Daoy (cell line): Measurements from ENCODE around the gene NOC2L. TPM values are rescaled to one million over a fixed set of nuclear protein-coding genes. Genes with fewer than 3 reads are reported as not detected.

Source experiments
- DNase-seq: peaks from one replicate; pipeline ENCODE4 v3.0.0-alpha.2; 2015; ENCODE audit warnings: low read depth
- total RNA-seq: library from RNA; depleted of rRNA; stranded (reverse); fragments of >200 nt; shearing (Covaris generic); gene quantifications from 2 replicates; pipeline ENCODE4 v1.2.3, GENCODE V29; 2014

Gene NOC2L
- total RNA-seq, 1 experiment from 2014 or later: 271 TPM

GRCh38 chr1:942864-943533 is 16.1 kb downstream of the NOC2L start:
- DNase-seq: peak; percentile 88

- peak; percentile 69 for DNase-seq
These were observed 16.6 kb downstream of the NOC2L start for GRCh38 chr1:942411-942821.

GRCh38 chr1:941588-942383 is 17.3 kb downstream of the NOC2L start:
- peak; percentile 94 for DNase-seq

DNA sequence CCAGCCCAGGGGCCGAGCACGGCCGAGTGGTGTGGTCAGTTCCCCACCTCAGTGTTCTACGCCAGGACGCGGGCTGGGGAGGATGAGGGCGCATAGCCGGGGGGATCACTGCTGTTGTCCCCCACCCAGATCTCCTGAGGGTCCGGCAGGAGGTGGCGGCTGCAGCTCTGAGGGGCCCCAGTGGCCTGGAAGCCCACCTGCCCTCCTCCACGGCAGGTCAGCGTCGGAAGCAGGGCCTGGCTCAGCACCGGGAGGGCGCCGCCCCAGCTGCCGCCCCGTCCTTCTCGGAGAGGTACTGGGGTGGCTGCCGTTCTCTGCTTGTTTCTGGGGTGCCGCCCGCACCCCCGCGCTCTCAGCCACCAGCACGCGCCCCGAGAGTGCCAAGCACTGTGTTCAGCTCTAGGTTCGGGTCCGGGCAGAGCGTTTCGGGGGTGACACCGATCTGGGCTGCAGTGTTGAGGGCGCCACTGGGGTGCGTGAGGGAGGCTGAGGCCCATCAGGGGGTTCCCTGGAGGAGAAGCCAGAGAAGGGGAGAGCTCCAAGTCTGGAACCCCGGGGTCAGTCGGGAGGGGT is 18.0 kb downstream of the NOC2L start:
- DNase-seq: no peak

DNA sequence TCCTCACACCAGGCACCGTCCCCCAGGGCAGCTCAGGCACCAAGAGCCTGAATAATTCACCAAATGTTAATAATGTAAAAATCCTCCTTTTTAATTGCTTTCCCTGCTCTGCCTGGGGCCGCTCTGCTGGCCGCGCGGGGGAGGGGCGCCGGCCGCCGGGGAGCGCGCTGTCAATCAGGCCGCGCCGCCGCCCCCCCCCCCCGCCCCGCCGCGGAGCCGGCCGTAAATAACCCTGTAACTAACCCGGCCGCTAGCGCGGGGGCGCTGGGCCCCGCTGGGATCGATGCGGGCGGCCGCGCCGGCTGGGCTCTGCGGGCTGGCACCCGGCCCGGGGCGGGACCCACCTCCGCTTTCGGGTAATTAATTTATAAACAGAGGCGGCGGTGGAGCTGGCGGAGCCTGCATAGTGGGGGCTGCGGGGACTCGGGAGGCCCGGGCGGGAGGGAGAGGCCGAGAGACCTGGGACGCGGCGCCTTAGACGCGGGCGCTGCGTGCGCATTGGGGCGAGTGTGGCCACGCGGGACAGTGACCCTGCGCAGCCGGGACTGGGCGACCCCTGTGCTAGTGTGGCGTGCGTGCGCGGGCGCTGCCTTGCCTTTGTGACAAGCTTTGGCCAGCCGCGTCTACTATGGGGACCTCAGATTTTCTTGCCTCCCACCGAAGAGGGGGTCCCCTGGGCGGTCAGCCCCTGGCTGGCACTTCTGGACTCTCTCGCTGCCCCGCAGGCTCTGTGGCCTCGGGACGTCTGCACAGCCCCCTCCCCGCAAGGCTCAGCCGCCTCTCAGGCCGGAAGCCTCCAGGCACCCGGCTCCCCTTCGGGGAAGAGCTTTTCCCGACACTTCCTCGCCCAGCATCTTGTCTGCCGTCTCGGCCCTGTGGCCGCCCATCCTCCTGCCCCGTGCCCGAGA is 18.7 kb downstream of the NOC2L start:
- DNase-seq: peak; percentile 77

DNA sequence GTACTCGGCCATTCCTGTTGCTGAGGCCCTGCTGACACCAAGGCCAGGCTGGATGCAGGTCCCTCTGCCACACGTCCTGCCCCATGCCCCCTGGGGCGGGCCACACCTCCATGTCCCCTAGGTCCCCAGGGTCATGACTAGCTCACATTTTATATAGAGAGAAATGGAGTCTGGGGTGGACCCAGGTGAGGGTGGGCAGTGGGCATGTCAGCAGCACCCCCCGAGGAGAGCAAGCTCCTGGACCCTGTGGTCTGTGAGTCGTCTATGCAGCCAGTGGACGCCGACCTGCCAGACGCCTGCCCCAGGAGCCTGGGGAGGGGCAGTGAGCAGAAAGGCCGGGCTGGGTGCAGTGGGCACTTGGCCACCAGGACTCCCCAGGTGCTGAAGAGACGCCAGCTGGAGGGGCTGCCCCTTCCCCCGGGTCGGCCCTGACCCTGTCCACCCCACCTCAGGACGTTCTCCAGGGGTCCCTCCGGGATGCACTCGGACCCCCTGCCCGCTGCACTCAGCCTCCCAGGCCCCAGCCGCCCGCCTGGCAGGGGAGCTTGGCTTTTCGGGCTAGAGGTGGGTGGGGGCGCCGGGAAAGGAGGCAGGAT is 19.4 kb downstream of the NOC2L start:
- DNase-seq: no peak

DNA sequence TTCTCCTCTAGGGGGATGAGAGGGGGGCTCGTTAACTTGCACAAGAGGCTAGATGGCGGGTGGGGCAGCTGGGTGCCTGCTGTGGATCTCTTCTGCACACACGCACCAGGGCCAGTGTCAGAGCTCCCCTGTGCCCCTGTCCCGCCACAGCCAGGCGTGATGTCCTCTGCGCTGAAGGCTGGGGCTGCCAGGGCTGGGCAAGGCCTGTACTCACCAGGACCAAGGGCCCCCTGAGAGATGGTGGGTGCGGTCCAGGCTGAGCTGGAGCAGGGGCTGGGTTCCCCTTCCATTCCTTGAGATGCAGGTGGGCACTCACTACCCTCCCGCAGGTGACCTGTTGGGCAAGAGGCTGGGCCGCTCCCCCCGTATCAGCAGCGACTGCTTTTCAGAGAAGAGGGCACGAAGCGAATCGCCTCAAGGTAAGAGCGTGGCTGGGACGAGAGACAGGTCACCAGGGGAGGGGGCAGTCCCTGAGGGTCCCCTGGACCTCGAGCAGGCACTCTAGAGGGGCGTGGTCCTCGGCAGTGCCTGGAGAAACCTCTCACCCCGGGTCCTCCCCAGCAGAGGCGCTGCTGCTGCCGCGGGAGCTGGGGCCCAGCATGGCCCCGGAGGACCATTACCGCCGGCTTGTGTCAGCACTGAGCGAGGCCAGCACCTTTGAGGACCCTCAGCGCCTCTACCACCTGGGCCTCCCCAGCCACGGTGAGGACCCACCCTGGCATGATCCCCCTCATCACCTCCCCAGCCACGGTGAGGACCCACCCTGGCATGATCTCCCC is 20.2 kb downstream of the NOC2L start:
- DNase-seq: no peak

DNA sequence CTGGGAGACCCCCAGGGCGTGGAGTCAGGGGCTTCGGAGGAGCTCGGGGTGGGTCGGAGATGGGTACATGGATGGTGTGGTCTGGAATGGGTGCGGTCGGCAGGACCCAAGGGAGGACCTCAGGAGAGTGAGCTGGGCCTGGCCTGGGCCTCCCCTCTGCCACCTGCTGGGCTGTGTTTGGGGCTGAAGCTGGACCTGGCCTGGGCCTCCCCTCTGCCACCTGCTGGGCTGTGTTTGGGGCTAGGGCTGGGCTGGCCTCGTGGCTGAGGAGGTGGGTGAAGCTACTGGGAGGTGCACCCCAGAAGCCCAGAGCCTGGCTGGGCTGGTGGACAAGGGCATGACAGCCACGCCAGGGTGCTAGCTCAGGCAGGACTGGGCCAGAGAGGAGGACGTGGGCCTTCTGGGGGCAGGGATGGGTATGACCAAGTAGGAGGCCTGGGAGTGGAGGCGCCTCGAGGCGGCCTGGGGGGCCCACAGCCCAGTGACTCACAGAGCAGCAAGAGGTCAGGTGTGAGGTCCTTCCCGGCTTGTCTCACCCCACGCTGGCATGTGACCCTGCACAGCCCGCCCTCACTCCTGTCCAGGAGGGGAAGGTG is 20.9 kb downstream of the NOC2L start:
- peak; percentile 64 for DNase-seq

- no peak for DNase-seq
These were observed 21.5 kb downstream of the NOC2L start for GRCh38 chr1:937521-937920.

DNA sequence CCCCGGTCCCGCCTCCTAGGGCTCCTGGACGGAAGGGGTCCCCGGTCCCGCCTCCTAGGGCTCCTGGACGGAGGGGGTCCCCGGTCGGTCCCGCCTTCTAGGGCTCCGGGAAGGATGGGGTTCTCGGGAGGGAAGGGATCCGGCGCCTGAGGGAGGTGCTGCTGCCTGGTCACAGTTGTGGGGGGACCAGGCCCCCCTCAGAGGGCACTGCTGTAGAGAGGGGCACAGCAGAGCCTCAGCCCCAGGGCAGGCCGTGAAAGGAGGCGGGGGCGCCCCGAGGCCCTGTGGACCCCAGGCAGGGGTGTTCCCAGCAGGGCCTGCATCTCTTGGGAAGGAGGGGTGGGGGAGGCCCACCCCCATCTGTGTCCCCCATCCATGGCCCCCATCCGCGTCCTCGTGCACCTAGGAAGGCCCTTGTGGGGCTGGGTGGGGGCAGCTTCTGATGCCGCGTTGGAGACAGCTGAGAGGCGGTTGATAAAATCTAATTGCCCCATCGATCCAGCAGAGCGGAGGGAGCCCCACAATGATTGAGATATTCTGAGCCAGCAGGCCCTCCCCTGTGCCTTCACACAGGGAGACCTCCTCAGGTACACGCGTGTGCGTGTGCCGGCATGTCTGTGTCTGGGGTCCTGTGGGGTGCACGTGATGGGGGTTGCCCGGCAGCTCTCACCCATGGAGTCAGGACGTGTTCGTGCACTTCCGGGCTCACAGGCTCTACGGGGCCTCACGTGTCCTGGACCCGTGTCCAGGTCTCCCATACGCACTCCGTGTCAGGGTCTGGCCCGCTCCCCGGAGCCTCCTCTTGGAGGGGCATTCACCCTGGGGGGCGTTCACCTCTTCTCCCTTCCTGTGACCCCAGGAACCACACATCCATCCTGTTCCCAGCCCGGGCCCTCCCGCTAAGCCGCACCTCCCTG is 22.4 kb downstream of the NOC2L start:
- no peak for DNase-seq

- DNase-seq: peak; percentile 50
These were observed 23.3 kb downstream of the NOC2L start for GRCh38 chr1:935751-936231.

- DNase-seq: no peak
These were observed 23.9 kb downstream of the NOC2L start for GRCh38 chr1:934991-935750.

DNA sequence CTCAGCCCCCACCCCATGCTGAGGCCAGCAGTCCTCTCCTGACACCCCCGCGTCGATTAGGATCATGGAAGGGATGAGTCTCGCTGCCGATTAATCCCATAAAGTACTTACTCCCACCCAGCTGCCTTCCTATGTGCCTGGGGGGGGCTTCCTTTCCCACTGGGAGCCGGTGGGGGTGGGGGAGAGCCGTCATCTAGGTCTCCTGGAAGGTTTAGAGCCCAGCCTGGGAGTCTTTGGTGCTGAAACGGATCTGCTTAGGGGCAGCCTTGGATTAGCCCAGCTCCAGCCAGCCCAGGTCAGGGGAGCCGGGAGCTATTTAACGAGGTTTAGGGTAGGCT is 25.5 kb downstream of the NOC2L start:
- no peak for DNase-seq

DNA sequence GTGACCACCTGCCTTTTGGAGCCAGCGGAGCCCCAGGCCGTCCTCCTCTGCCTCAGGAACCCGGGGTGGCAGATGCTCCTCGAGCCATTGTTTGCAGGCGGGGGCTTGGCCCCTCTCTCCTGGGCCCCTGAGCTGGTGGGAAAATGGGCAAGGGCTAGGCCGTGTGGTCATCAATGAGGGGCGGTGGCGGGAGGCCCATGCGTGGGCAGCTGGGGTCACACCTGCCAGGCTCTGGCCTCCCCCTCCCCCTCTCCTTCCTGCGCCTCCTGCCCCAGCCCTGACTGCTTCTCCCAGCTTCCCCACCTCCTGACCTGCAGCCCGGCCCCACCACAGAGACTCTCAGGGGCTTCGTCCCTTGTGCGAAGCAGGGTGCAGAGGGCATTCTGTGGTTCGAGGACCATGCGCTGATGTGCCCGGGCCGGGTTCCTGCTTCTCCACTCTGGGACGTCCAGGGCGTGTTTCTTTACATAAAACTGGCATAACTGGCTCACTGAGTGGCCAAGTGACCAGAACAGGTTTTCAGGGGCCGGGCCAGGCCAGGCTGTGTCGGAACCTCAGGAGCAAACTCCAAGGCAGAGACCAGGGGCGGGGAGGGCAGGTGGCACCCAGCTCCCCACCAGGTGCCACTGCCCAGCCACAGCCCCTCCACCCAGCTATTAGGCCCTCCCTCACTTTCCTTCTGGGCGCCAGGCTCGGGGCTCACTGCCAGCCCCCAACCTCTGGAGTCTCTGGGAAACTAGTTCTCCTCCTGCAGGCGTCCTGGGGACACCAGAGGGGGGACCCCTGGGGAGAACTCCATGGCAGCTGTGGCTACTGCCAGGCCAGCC is 26.1 kb downstream of the NOC2L start:
- DNase-seq: no peak

DNA sequence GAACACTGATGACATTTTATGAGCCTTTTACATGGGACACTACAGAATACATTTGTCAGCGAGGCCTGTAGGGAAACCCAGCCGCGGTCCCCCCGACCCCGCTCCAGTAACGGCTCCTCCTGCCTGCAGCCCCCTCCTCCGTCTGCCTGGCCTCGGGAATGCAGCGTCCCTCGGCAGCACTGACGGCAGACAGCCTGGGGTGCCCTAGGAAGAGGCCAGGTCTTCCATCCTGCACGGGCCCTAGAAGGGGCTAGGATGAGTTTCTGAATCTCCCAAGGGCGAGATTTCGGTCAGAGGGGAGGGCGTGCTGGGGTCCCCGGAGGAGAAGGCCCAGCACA is 26.9 kb downstream of the NOC2L start:
- no peak for DNase-seq

DNA sequence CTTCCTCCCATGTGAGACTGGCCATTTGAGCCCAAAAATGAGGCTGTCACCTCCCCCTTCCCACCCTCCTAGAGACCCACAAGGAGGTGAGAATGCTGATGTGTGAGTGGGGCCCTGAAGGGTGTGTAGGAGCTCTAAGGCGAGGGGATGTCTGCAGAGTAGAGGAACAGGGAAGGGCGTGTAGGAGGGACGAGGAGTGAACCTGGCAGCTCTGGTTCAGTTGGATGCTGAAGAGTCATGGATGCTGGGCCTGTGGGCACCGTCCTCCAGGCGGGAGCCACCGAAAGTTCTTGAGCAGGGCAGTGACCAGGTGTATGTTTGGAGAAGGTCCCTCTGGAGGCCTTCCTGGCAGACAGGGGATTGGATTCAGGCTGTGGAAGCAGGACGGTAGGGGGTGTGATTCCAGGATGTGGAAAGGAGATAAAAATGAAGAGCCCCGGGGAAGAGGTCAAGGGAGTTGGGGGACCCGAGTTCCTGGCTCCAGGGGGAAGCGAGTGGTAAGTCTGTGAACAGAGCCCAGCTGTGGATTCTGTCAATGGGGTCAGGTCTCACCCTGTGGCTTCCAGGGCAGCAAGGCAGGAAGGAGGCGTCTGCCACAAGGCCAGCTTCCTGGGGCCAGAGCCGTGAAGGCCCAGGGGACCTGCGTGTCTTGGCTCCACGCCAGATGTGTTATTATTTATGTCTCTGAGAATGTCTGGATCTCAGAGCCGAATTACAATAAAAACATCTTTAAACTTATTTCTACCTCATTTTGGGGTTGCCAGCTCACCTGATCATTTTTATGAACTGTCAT is 27.5 kb downstream of the NOC2L start:
- DNase-seq: no peak

DNA sequence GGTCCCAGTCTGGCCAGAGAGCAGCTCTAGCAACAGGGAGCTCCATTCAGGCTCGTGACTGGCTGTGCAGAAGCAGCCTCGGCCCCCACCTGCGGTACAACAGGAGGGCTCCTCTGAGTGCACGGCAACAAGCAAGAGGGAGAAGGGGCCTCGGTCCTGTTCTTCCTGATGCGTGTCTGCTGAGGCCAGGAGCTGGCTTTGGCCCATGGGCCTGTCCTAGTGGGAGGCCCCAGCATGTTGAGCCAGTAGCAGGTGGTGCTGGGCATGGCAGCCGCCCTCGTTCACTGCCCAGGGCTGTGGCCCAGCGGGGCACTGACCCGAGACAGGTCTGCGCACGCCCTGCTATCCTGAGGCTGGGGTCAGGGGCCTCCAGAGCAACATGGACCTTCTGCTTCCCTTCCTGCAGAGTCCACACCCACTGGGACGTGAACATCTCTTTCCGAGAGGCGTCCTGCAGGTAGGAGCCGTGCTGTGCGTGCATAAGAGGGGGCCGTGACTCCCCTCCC is 28.4 kb downstream of the NOC2L start:
- DNase-seq: no peak
